HG03196 (cell line): Measurements from ENCODE around the gene PHLDA2.

Experiments used
- ATAC-seq: cut with Tn5 transposase; IDR thresholded peaks from one replicate; pipeline ENCODE4 v1.9.1; 2021; ENCODE audit not compliant: unreplicated experiment

The PHLDA2 gene

DNA sequence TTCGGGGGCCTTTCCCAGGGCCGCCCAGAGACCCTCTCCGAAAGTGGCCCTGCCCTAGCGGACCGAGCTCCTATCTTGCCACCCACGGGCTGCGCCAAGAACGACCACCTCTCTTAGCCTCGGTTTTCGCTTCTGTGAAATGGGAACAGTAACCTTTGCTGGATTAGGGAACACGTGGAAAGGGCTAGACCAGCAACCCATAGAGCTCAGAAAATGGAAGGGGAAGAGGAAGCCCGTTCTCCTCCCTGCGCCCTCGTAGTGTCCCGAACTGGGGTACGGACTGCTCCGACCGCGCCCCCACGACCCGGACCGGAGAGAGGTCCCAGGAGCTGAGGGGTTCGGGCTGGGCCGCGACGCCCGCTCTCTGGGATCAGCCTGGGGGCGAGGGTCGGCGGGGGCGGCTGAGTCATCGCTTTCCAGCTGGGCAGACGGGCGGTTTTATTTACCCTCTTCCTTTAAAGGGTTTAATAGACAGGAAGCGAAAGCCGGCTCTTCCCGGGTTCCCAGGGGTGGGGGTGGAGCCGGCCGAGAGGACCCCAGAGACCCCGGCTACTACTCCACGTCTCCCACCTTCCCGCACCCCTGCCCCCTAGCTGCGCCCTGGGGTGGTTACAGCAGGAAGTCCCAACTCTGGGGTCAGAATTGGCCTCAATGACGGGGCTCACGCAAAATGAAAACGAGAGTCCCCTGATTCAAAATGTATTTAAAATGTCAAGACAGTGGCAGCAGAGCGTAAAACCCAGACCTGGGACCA, 907 bp upstream of the PHLDA2 start:
- ATAC-seq = peak; percentile 29

DNA sequence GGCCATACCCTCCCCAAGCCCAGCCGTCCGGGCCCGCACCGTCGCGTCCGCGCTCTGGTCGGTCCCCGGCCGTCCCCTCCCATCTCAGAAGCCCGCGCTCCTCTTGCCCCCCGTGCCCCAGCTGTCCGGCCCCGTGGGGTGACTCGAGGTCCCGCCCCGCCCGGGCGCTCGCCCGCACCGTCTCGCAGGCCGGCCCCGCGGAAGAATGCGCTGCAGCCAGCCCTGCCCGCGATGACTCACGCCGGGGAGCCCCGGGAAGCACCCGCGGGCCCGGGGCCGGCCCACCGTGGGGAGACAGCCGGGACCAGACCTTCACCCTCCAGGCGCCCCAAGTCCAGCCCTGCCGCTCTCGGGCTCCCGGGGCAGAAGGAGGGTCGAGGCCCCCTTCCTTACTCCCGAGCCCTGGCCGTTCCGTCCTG, 320 bp upstream of the PHLDA2 start:
- no peak for ATAC-seq

DNA sequence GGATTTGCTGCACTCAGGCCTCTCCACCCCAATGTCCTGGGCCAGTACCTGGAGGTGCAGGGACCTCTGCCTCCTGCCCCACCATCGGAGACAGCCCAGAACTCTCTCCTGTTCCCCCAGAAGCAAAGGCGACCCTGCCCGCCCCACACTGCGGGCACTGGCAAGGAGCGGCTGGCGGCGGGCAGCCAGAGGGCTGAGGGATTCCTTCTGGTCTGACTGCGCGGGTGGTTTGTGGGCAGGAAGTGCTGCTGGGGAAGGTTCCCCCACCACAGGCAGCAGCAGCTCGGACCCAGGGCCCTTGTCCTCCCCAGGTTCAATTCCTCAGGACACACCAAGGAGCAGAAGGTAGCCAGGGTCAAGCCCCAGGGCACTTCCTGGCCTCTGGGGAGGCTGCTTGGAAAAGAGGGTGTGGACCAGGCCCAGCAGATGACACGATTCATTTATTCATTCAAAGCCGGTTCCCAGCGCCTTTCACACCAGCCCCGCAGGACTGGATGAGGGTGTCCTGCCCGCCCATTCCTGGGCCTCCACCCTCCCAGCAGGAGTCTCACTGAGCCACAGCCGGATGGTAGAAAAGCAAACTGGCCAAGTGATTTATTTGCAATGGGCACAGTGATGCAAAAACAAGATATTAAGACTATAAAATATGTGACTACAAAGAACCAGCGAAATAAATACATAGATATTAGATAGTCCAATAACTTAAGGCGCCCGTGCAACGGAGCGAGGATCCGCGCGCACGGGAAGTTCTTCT, 1.2 kb downstream of the PHLDA2 start:
- ATAC-seq = no peak

DNA sequence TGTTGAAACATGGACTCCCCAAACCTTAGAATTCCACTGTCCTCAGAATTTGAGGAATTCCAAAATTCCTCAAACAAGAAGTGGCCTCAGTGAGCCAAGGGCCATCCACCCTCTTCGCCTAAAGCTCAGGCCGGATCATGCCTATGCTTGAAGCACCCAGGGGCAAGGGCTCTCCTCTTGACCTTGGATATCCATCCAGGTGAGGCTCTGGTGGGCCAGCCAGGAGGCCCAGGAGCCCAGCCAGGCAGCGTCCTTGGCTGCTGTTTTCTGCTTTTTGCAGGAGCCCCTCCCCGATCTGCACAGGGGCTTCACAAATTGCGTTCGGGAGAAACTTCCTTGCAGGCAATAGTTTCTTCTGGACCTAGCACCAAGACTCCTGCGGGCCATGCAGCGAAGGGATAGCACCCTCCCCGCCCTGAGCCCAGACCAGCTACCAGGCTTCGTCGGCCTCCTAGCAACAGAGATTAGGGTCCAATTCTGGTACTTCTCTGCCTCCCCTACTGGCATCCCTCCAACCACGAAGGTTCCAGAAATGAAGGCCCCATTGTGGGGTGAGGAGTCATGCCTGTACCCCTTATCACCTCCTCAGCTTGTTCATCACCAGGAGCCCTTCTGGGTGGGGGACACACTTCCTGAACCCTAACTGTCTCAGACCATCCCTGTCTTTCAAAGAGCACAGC, 2.0 kb downstream of the PHLDA2 start:
- no peak for ATAC-seq

DNA sequence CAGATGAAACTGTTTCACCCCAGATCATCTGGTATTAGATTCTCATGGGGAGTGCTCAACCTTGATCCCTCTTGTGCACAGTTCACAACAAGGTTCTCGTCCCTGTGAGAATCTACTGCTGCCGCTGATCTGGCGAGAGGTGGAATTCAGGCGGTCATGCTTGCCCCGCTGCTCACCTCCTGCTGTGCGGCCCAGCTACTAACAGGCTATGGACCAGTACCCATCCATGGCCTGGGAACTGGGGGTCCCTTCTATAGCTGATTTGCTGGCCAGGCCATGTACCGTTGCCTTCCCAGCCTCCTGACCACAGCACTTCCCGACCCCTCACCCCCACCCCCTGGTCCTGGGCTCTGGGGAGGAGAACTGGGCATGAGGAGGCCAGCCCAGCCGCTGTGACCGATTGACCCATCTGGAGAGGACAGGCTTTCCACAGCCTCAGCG, 2.6 kb downstream of the PHLDA2 start:
- ATAC-seq = no peak

DNA sequence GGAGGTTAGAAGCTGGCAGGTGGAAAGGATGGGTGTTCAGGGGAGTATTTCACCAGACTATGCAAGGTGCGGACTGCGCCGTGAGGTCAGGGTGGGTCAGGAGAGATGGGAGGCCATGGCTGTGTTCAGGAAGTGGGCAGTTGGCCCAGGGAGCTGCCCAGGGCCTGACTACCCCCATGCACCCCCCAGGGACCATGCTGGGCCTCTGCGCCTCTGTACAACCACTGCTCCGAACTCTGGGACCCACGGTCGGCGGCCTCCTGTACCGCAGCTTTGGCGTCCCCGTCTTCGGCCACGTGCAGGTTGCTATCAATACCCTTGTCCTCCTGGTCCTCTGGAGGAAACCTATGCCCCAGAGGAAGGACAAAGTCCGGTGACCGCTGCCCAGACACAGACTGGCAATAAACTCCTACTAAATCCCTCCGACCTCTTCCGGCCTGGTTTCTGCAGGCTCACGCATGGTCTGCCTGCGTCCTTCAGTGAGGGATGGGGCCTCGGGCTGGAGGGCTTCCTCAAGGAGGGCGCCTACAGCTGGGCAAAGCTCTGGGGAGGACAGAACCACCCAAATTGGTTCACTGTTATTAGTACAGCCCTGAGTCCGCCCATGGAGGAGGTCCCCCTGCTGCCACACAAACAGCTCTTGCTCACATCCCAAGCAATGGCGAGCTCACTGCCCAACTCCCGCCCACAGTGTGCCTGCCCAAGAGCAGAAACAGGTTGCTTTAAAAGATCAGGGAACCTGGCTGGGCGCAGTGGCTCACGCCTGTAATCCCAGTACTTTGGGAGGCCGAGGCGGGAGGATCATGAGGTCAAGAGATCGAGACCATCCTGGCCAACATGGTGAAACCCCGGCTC, 4.2 kb downstream of the PHLDA2 start:
- ATAC-seq = no peak

DNA sequence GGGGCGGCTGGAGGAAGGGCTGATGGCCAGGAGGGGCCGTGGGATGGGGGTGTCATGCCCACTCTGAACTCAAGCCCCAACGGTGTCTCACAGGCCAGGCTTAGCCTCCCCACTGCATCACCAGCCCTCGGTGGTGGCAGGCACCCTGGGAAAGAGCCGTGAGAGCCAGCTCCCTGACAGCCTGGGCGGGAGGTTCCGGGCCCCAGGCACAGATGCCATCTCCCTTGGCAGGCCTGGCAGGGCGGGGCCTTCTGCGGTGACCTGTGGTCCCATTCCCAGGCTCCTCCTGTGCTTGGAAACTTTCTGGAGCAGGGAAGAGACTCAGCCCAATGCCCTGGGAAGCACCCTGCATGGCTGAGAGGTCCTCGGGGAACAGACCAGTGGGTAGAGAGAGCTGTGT, 4.8 kb downstream of the PHLDA2 start:
- no peak for ATAC-seq

DNA sequence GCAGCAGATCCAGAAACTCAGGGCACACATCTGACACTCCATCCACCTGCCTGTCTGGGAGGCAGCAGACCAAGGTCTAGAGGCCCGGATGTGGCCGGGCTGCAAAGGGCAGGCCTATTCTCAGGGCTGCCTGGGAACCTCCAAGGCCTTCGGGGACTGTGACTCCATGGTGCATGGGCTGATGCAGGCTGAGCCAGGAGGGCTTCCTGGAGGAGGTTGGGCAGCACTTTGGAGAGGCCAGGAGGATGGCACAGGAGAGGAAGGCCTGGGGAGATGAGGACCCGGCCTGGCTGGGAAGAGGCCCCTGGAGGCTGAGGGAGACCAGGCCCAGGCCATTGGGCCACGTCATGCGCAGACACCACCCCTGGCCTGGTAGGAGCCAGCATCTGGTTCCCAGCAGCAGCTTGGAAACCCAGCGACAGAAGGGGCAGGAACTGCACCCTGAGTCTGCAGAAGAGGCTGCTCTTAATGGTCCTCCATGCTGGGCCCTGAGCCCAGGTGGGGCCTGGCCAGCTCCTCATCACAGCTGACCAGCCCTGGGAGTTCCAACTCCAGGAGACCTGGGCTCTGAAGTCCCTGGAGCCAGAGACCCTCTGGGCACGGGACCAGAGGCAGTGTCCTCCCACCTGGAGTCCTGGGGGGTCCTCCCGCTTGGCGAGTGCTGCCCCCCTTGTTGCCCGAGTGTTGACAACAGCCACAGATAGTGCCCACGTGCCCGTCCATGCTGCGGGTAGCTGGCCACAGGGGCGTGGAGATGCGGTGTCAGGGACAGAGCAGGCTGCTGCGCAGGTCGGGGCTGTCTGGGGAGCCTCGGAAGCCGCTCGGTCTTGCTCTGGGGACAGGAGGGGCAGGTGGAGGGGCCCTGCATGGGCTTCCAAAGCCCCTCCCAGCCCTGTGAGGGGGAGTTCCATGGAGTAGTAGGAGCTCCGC, 5.5 kb downstream of the PHLDA2 start:
- no peak for ATAC-seq

DNA sequence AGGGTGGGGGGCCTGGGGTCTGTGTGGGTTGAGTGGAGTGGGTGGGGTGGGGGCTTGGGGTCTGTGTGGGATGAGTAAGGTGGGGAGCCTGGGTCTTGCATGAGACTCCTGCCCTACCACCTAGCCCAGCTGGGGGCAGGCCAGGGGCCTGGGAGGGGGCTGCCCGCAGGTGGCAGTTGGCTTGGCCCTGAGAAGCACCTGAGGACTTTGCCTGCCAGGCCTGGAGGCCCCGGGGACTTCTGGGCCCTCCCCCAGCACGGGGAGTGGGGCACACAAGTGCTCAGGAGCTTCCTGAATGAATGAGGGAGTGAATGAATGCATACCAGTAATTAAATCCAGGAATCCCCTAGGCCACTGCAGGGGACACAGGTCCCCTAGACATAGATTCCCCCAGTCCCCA, 6.6 kb downstream of the PHLDA2 start:
- no peak for ATAC-seq

DNA sequence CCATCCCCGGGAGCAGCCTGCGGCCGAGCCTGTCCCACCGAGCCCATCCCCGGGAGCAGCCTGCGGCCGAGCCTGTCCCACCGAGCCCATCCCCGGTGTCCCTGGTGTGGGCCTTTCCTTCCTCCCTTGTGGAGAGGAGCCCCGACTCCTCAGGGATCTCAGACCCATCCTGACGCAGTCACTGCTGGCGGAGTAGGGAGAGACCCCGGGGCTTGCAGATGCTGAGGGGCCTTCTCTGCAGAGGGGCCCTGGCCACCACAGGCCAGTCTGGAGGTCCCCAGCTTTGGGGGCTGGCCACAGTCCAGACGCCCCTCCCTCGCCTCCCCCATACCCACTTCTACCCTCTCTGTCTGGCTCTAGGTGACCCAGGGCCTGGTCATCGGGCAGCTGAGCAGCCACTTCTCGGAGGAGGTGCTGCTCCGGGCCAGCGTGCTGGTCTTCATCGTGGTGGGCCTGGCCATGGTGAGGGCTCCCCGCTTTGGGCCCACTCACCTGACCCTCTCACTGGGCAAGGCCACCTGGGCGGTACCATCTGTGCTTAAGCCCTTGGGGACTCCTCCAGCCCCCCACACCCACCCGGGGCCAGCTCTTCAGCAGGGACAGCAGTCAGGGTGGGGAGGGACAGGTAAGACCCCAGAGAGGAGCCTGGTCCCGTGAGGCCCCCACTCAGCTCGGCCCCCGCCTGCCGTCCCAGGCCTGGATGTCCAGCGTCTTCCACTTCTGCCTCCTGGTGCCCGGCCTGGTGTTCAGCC, 7.3 kb downstream of the PHLDA2 start:
- no peak for ATAC-seq

DNA sequence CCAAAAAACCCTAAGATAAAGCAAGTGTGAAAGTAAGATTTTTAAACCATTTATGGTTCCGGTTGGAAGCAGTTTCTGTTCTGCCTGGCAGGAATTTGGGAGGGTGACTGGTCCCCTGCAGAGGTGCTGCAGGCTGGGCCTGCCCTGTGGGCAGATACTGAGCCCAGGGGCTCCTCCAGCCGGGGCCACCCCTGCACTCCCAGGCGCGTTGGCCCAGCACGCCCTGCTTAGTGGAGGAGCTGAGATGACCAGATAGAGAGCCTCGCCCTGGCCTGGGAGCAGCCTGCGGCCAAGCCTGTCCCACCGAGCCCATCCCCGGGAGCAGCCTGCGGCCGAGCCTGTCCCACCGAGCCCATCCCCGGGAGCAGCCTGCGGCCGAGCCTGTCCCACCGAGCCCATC, 8.0 kb downstream of the PHLDA2 start:
- ATAC-seq = no peak

DNA sequence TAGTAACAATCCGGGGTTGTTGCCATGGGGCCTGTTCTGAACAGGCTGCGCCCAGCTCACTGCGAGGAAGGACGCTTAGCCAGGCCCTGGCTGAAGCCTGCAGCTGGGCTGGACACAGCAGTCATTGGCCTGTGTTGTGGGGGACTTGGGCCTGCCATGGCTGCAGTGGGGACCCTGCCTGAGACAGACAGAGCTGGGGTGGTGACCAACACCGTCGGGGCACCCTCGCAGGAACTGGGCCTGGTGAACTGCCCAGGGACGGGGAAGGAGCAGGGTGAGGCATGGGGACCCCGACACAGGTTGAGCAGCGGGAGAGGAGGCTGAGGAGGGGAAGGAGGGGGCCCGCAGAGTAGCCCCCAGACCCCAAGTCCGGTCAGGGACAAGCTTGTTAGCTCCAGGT, 8.9 kb downstream of the PHLDA2 start:
- ATAC-seq = no peak

DNA sequence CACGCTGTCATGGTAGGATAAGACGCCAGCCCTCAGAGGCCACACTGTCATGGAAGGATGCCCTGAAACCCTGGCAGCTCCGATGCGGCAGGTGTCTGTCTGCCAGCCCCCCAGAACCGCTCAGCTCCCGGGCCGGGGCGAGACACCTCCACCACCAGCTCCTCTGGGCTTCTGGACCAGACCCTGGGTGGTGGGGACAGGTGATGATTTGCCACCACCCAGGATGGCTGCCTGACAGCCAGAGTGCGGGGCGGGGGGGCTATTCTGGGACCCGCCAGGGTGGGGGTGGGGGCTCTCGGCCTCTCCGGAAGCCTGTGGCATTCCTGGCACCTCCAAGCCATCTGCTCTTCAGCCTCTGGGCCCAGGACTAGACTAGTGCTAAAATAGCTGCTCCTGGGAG, 9.4 kb downstream of the PHLDA2 start:
- ATAC-seq = no peak

DNA sequence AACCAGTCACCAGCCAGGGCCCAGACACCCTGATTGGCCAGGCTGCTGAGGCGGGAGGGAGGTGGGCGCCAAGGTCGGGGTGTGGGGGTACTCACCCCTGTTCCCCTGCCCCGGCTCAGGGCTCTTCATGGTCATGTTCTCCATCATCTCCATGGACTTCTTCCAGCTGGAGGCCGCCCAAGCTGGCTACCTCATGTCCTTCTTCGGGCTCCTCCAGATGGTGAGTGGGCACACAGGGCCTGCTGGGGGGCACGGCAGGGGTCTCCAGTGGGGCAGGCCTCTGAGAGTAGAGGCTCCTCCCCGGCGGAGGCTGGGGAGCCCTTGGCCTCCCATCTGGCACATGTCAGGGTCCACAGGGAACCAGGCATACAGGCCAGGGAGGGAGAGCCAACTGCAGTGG, 10.0 kb downstream of the PHLDA2 start:
- ATAC-seq = no peak

DNA sequence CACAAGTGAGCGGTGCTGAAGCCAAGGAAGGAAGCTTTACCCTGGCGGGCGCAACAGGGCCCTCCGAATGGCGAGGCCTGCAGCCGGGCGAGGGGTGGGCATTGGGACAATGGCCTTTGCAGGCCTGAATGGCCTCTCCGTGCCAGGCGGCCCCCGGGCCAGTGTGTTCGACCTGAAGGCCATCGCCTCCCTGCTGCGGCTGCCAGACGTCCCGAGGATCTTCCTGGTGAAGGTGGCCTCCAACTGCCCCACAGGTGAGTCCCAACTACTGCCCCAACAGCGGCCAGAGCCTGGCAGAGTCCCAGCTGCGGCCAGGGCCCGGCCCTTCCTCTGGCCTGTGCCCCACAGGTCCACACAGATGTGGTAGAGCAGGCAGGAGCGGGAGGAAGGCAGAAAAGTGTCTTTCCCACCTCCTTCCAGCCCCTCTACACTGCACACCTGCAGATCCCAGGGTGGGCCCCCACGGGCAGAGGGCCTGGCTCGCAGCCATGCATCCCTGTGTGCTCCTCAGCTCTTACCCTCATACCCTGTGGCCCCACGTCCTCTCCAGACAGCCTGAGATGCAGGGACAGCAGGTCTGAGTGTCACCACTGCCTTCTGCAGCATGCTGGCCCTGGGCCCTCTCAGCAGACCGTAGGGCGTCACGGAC, 11.3 kb downstream of the PHLDA2 start:
- no peak for ATAC-seq

DNA sequence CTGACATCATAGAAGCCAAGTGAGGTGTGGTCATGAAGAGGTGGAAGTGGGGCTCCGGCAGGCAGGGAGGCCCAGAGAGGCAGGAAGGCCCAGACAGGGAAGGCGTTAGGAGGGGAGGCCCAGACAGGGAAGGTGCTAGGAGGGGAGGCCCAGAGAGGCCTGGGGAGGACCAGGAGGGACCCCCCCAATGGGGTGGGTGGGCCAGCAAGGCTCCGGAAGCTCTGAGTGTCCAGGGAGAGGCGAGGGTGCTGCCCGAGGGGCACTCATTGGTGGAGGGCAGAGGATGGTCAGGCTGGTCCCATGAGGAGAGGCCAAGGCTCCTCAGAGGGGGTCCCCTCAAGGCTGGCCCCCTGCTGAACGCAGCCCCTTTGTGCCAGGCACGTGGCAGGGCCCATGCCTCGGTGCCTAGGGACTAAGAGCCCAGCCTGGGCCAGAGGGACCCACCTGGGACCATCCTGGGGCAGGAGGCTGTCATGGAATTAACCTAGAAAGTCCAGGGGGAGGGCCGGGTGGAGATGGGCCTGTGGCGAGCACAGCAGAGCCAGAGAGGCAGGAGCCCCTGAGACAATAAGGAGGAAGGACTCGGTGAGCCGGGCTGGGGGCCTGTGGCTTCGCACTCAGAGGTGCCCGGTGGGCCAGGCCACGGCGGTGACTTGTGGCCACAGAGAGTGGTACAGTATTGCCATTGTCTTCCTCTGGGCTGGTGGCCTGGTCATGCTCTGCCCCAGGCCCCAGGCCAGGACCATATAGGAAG, 12.2 kb downstream of the PHLDA2 start:
- no peak for ATAC-seq

DNA sequence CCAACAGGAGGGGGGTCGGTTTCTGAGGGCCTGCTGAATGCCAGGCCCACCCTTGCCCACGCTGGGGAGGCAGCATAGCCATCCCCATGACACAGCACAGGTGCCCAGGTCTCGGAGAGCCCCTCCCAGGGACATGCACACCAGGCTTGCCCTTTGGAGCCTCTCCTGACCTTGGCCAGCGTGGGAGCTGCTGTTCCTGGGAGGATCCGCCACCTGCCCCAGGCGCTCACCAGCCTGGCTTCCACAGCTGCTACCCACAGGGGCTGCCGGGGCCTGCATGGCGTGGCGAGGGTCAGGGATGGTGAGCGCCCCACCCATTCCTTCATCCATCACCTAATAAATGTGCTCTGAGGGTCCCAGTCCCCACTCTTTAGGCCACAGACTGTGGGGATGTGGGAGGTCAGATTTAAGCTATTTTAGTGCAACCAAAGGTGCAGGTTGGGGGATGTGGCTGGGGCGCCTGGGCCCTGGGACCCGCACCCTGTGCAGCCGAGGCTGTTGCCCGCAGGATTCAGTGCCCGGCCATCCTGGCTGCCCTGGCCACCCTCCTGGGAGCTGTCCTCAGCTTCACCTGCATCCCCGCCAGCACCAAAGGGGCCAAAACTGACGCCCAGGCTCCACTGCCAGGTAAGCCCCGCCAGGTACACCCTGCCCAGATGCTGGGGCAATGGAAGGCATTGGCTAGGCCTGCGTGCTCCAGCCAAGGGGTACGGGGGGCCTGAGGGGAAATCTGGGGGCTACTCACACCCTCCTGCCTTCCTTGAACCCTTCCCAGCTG, 12.9 kb downstream of the PHLDA2 start:
- ATAC-seq = no peak
